Measurements from ENCODE around the gene IRS1.

The IRS1 gene

DNA sequence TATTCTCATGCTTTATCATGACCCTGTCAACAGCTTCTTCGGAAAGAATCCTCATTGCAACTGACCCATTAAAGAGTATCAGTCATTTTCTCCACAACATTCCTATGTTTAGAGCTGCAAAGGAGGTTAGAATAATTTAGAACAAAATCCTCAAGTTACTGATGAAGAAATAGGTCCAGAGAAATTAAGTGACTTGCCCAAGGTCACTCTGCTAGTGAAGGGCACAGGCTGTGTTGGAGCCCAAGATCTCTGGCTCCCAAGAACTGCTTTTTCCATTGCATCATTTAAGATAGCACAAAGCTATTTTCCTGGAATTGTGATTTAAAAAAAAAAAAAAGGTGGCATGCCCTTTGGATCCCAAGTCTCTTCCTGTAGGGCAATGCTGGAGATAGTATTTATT, 9.6 kb downstream of the IRS1 start:
- DNase-seq = no peak

DNA sequence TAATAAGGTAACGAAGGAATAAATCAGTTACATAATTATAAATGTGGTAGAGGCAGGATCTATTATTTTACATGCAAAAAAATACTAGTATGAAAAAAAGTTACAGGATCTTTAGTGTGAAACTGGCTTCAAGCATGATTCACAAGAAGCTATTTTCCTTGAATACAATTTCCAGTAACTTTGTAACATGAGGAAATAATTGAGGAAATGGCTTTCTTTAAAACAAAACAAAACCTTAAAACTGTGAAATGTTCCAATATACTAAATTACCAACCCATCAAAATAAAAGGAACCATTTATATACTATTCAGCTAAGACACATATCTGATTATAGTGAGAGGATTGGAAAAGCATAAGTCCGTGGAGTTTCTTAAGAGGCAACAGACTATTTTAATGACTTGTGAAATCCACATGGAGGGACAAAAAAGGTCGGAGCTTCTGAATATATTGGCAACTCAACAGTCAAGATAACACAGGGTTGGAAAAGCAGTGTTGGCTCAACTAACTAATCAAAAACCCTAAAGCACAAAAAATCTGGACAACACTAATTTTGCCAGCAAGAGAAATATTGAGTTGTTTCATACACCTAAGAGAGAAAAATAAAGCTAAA, 10.6 kb downstream of the IRS1 start:
- DNase-seq = no peak

- no peak for DNase-seq
Observed at GRCh38 chr2:226788064-226788463, 11.6 kb downstream of the IRS1 start.

DNA sequence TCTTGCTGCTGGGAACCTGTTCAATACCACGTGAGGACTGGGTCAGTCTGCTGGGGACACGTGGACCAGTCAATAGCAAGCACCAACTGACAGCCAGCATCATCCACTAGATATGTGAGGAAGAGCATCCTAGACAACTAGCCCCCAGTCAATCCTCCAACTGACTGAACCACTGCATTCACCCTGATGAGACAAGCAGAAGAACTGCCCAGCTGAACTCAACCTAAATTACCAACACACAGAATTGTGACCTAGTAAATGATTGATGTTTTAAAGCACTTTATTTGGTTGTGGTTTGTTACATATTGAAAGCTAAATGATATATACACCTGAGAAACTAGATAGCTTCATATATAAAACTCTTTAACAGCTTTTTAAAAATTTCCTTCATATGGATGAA, 15.7 kb downstream of the IRS1 start:
- no peak for DNase-seq

DNA sequence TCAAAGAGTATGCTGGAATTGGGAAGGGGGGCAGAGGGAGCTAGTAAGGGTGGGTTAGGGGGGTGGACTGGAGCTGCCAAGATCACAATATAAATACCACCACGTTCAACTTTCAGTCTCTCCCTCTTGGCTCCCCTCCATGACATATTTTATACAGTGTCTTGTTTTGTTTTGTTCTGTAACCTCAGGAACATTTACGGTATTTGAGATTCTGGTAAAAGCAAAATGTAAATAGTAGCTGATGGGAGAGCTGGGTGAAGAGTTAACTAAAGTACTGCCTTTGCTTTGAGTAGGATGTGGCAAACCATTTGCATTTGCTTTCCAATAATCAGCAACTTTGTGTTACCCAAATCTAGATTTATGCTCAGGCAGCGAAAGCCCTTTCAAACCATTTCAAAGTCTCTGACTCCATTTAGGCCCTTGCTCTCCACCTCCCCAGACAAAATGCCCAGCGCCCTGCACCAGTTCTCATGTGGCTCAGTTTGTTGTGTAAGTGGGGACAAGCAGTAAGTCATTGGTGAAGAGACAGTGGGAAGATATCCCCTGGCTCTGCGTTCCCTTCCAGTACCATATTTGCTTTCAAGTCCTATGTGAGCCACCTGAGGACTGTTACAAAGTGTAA, 17.4 kb downstream of the IRS1 start:
- DNase-seq = no peak

GRCh38 chr2:226780431-226780830, 19.2 kb downstream of the IRS1 start:
- DNase-seq = no peak

DNA sequence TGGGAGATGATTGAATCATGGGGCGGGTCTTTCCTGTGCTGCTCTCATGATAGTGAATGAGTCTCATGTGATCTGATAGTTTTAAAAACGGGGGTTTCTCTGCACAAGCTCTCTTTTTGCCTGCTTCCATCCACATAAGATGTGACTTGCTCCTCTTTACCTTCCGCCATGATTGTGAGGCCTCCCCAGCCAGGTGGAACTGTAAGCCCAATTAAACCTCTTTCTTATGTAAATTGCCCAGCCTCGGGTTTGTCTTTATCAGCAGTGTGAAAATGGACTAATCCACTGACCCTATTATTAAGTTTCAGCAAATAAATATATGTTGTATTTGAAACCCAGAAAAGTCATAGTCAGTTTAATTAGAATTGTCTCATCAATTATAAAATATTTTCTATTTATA, 22.0 kb downstream of the IRS1 start:
- no peak for DNase-seq

DNA sequence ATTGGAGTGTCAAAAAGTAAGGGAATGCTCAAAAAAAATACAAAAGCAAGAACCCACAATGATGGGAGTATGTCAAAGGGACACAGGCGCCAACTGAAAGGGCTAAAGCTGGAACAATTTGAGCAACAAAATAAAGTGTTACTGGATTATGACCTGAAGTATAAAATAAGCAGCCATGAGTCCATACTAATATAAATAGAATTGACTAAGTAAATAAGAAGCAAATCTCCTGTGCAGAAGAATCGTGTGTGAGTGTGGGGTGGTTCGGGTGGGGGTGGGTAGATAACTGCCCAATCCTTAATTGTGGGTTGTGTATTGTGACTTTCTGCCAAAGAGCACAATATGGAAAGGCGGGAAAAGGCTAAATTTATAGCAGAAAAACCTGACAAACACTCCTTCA, 23.5 kb downstream of the IRS1 start:
- DNase-seq = no peak

- no peak for DNase-seq
Observed at GRCh38 chr2:226775032-226775509, 24.5 kb downstream of the IRS1 start.

DNA sequence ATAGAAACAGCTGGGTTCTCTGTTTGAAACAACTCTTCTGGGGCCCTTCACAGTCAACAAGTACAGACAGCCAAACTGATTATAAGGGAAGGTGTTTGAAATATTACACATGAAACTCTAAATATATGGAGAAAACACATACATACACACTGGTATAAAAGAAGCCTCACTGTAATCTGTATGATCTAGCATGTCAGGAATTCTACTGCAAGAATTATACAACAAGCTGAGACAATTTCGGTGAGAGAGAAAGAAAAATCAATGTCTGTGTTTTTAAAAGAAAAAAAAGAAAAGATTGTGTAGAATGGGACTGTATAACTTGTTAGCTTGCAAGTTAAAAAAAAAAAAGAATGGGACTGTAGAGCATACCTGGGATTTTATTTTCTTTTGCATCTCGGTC, 26.3 kb downstream of the IRS1 start:
- no peak for DNase-seq

DNA sequence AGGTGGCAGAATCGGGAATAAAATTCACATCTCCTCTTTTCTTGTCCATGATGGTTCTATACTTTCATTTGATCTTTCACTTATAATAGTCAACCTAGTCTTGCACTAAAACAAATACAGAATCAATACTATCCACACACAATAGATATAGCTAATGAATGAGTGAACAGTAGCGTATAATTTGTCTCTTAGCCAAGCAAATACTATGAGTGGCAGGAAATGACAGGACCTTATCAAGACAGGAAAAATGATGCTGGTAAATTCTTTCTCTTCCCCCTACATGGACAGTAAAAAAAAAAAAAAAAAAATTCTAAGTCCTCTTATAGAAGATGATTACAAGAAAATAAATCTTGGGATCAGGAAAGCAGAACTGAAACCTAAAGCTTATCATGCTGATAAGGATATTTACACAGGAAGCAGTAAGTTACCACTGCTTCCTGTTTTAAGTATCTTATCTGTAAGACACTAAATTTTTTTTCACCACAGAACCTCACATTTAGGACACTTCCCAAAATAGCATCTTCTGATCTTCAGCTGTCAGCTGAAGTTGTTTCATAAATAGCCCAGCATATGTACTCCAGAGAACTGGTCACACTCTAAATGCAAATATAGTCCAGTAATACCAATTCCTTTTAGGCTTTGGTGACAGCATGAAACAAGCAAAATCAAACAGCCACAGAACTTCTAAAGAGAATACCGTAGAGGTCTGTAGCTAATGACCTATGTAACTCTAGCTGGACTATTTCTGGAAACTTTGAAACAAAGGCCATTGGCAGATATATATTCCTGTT, 27.0 kb downstream of the IRS1 start:
- DNase-seq = no peak

GRCh38 chr2:226771067-226771466, 28.6 kb downstream of the IRS1 start:
- no peak for DNase-seq

- no peak for DNase-seq
Observed at GRCh38 chr2:226767056-226767813, 32.4 kb downstream of the IRS1 start.

DNA sequence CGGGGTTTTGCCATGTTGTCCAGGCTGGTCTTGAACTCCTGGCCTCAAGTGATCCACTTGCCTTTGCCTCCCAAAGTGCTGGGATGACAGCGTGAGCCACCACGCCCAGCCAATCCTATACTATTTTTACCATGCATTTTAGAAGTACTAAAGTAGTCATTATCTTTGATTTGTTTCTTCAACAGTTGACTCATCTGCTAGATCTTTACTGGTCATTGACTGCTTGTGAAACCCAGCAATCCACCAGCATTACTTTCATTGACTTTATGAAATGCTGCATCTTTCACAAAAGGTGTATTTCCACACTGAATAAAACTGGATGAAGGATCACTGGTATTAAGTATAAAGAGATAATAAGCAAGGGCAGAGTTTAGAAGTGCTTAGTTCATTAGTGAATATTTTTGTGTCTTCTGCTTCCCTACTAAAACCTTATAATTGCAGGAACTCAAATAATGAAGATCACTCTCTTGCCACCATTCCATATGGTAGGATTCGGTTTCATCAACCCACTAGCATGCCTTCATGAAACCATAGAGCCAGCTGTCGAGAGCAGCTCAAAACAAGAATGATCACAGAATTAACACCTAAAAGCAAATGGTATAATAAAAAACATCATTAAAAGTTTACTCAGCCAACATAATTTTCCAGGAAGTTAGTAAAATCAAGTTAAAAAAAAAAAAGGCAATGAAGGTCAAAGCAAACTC, 33.1 kb downstream of the IRS1 start:
- DNase-seq = no peak

GRCh38 chr2:226763320-226763719, 36.3 kb downstream of the IRS1 start:
- no peak for DNase-seq

GRCh38 chr2:226761195-226761583, 38.4 kb downstream of the IRS1 start:
- no peak for DNase-seq

DNA sequence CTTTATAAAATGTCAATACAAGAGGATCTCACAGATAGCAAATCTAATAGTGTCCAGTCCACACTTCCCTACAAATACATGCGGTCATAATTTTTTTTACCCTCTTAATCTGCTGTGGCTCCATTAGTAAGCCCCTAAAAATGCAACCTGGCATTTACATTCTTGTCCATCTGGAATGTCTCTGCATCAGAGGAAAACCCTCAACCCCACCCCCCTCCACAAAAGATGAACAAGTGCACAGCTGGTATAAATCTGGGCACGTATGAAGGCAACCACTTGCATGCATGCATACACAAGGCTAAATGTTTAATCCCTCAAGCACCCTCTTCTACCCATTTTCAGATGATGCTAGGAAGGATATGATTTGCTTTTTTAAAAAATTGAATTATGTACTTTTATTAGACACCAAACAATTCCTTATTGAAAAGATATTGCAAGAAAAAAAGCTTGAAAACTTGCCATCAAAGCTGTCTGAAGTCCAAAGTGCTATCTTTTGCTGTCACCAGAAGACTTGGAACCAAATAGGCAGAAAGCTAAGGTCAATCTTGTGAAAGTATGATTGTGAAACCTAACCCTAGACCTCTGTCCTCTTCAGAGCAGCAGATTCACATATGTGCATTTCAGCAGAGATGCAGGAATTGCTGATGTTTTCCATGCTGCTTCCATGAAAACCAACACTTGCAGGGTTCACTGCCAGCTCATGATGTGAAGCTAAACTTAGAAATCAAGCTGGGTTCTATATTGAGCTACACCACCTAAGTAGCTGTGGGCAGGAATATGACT, 39.0 kb downstream of the IRS1 start:
- DNase-seq = no peak

- no peak for DNase-seq
Observed at GRCh38 chr2:226759768-226760167, 39.9 kb downstream of the IRS1 start.

DNA sequence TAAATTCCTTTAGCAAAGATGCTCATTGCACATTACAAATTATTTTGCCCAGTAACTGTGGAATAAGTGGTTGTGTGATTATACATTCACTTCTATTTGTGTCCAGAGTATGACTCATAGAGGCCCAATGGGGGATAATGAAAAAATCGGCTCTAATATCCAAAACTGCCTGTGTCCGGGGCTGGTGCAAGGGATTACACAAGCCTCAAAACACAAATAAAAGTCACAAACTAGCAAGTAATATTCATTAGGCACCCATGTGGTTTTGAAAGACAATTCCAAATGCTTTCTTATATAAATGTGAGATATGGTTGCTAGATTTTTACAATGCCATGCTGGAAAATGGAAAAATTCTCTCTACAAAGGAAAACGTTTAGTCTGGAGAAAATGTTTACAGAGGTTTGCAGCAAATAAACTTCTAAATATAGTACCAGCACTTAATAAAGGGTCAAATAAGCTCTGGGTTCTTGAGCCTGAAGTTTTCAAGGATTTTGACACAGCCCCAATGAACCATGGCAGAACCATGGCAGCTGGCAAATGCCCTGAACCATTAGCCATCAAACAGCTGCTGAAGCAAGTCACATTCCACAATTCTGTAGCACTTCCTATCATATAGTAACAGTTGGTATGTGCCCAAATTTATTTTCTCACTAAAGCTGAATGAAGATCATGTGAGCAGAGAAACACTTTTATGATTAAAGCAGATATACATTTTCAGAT, 40.5 kb downstream of the IRS1 start:
- DNase-seq = no peak

DNA sequence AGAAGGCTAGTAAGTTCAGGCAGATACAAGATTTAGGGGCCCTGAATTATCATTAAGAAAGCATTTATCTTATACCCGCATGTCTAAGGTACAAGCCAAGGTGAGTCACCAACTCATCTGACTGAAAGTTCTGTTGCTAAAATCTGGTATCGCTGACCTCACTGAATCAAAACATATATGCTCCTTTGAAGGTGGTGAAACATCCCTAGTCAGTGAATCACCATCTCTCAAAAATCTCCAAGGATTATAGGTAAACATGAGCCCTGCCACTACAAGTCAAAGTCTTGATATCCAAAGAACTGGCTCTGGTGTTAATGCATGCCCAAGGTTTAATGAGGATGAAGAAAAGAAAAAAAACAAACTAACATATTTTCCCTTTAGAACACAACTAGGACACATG, 43.5 kb downstream of the IRS1 start:
- no peak for DNase-seq

DNA sequence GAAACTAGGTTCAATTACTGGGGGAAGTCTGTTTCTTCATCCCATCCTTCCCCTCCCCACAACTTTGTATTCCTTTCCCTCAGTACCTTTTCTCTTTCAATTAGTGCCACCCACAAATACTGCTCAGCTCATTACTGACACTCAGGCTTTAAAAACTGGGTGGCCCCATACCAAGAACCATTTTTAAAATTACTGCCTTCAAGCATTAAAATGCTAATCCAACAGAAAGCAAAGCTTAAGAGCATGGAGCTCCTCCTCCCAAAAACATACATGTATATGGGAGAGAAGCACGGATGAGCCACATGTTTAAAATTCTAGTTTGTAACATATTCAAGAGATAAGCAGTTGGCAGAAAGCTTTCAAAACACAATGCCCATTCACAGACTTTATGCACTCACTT, 44.0 kb downstream of the IRS1 start:
- no peak for DNase-seq
